Stimulated activated CD4-positive, alpha-beta T cell treated with anti-CD3 and anti-CD28 coated beads, TNF-alpha, amount 100 ng/mL, for 24 hours (primary cell): ENCODE data around the gene CA10.

Source experiments
- DNase-seq, 3 experiments: peaks; one replicate each; pipeline ENCODE4 v3.0.0-alpha.2; 2020; ENCODE audit warnings: low read depth in 3 of 3

Gene CA10

GRCh38 chr17:51601622-51602261 lies 556.8 kb downstream of the CA10 start:
- DNase-seq, result no peak

- DNase-seq, result no peak
Observed at GRCh38 chr17:51598824-51599223, 559.7 kb downstream of the CA10 start.

DNA sequence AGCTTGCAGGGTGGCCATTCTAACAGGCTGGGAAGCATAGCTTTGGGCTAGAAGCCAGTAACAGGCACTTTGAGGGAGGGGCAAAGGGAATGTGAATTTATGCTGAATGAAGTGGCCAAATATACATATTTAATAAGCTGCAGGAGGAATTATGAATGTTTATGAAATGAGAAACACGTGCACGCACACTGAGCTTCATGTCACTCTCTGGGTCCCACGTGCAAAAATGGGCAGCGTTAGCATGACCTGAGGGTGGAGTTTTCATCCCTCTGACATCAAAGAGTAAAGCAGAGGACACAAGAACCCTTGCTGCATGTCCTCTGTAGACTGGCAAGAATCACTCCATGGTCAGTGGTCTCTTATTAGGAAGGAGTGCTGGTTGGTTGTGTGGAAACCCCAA lies 561.2 kb downstream of the CA10 start:
- no peak for DNase-seq

DNA sequence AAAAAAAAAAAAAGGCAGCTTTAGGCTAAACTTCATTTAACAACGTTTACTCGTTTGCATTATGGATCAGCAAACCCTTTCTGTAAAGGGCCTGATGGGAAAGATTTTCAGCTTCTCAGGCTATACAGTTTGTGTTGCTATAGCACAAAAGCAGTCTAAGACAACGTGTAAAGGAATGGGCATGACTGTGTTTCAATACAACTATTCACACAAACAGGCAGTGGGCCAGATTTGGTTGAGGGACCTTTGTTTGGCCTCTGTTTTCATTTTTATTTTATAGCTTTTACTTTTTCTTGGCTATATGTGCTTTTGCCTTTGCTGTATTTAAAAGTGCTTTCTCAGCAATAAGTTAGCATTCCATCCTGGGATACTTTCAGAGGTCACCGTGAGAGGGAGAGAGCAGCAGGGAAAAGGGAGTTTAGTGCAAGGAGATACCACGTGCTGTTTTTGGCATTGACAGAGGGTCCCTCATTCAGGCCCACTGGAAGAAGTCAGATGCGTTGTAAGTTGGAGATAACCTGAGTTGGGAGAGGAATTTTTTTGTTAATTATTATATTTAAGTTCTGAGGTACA lies 562.6 kb downstream of the CA10 start:
- no peak for DNase-seq

DNA sequence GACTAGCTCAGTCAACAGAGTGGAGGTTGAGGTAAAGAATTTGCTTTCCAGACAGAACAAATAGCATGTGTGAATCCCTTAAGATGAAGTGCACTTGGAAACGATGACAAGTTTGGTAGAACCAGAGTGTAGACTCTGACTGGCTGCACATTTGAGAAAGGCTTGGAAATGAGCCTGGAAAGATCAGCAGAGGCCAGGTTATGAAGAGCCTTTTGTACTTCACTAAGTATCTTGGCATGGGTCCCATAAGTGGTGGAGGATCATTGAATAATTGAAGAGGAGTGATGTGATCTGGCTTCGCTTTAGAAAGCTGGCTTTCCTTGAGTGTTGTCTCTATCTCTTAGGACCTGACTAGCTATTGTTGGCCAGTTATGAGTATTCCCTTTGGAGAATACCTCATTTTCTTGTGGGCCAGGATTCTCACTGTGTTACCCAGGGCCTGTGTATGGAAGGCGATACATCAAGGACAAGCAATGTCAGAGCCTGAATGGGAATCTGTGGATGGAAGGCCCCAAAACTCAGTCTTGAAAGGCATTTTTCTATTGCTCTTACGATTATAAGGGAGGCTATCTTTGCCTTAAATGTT lies 568.4 kb downstream of the CA10 start:
- no peak for DNase-seq

- no peak for DNase-seq
Observed at GRCh38 chr17:51588063-51588462, 570.5 kb downstream of the CA10 start.

GRCh38 chr17:51587516-51587915 lies 571.0 kb downstream of the CA10 start:
- no peak for DNase-seq

- DNase-seq, result no peak
Observed at GRCh38 chr17:51585514-51586104, 572.9 kb downstream of the CA10 start.

GRCh38 chr17:51580869-51581268 lies 577.6 kb downstream of the CA10 start:
- DNase-seq, result no peak
